PFSK-1 (cell line): ENCODE measurements around the gene GLIPR2.

Source experiments
- FOXP2 ChIP-seq: optimal IDR thresholded peaks from 2 replicates; pipeline ENCODE3; 2011; ENCODE audit warnings: borderline replicate concordance, control low read depth, inconsistent platforms; ENCODE audit not compliant: insufficient read depth; ENCODE audit errors: extremely low read length, extremely low read depth
- POLR2AphosphoS5 ChIP-seq: IDR thresholded peaks from 2 replicates; pipeline ENCODE4 v1.6.1; 2012; ENCODE audit warnings: low read depth, mild to moderate bottlenecking, control low read depth, low read length, moderate library complexity
- REST ChIP-seq, 2 experiments: IDR thresholded peaks; 2 replicates each; pipeline versions ENCODE4 v1.6.1 to v1.8.0; 2011 to 2012; ENCODE audit warnings: low read depth in 2 of 2, low read length in 2 of 2, control low read depth in 1 of 2, inconsistent platforms in 1 of 2, mild to moderate bottlenecking in 1 of 2, moderate library complexity in 1 of 2; ENCODE audit not compliant: insufficient read depth in 1 of 2
- SIN3A ChIP-seq: IDR thresholded peaks from 2 replicates; pipeline ENCODE4 v1.6.1; 2012; ENCODE audit warnings: mild to moderate bottlenecking, low read length, moderate library complexity, borderline replicate concordance; ENCODE audit not compliant: insufficient read depth
- TAF1 ChIP-seq: IDR thresholded peaks from 2 replicates; pipeline ENCODE4 v1.6.1; 2012; ENCODE audit warnings: low read length, control low read depth, borderline replicate concordance; ENCODE audit not compliant: insufficient read depth

GLIPR2 gene

GRCh38 chr9:36126016-36126730, 10.4 kb upstream of the GLIPR2 start:
- no peak for TF ChIP-seq SIN3A
- TF ChIP-seq POLR2AphosphoS5: no peak
- TF ChIP-seq FOXP2: no peak
- TF ChIP-seq REST (IDR thresholded peaks at IDR 0.05; ENCODE audit: insufficient read depth in 1 of 2, low read depth in 2 of 2, low read length in 2 of 2): no peak
- no peak for TF ChIP-seq TAF1

GRCh38 chr9:36127652-36128244, 8.8 kb upstream of the GLIPR2 start:
- TF ChIP-seq REST (IDR thresholded peaks at IDR 0.05; ENCODE audit: insufficient read depth in 1 of 2, low read depth in 2 of 2, low read length in 2 of 2) (no peak), FOXP2 (no peak), SIN3A (no peak), POLR2AphosphoS5 (no peak)

GRCh38 chr9:36128349-36128748, 8.2 kb upstream of the GLIPR2 start:
- no peak for TF ChIP-seq FOXP2

- TF ChIP-seq TAF1 (no peak), FOXP2 (no peak), POLR2AphosphoS5 (no peak), REST (IDR thresholded peaks at IDR 0.05; ENCODE audit: insufficient read depth in 1 of 2, low read depth in 2 of 2, low read length in 2 of 2) (no peak), SIN3A (no peak)
These were observed 7.4 kb upstream of the GLIPR2 start for GRCh38 chr9:36129139-36129538.

GRCh38 chr9:36132086-36132485, 4.4 kb upstream of the GLIPR2 start:
- TF ChIP-seq REST (IDR thresholded peaks at IDR 0.05; ENCODE audit: insufficient read depth in 1 of 2, low read depth in 2 of 2, low read length in 2 of 2): no peak
- TF ChIP-seq TAF1: no peak
- no peak for TF ChIP-seq SIN3A
- TF ChIP-seq POLR2AphosphoS5: no peak
